DOHH2 (cell line): ENCODE measurements around the gene CHD5.

Experiments
- CTCF ChIP-seq: fragments of 200-600 bp; sonication (generic); IDR thresholded peaks from one replicate; pipeline ENCODE4 v1.5.1; 2014; ENCODE audit warnings: antibody characterized with exemption, mild to moderate bottlenecking, low read depth, low read length; ENCODE audit not compliant: poor library complexity, severe bottlenecking
- EZH2phosphoT487 ChIP-seq: fragments of 200-600 bp; sonication (generic); IDR thresholded peaks from 2 replicates; pipeline ENCODE4 v1.6.1; 2017; ENCODE audit warnings: borderline replicate concordance, mild to moderate bottlenecking, antibody characterized with exemption, low read length, moderate library complexity, mixed read lengths

DNA sequence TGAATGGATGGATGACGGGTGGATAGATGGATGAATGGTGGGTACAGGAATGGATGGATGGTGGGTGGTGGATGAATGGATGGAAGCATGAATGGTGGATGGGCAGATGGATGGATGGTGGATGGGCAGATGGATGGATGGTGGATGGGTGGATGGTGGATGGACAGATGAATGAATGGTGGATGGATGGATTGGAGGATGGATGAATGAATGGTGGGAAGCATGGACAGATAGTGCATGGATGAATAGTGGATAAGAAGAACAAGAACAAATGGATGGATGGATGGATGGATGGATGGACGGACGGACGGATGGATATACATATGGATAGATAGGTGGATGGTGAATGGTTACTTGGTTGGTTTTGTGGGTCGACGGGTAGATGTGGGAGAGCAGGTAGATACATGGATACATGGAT lies 4.7 kb downstream of the CHD5 start:
- no peak for TF ChIP-seq EZH2phosphoT487
- no peak for TF ChIP-seq CTCF
